ENCODE results near the gene CLEC12A.

CLEC12A gene

GRCh38 chr12:9971181-9971580, at the start of gene CLEC12A:
TSS of gene CLEC12A (plus strand) at chr12:9971409. CDS start at chr12:9971597, 188 bp downstream.
- H3K9me3 Mint-ChIP-seq, result no peaks in the 10 kb centered on the region
- H3K4me3 Mint-ChIP-seq, result no peak within 1 kb of the TSS
- ATAC-seq (no peak), DNase-seq (ENCODE audit: low spot score in 2 of 2) (no peak)
- H3K27ac Mint-ChIP-seq, result no peak within 1 kb of the TSS
- no peaks in the 10 kb centered on the region for H3K4me1 Mint-ChIP-seq
- H3K36me3 Mint-ChIP-seq, result no peaks in the 10 kb centered on the region

- Mint-ChIP-seq H3K4me3 (no peak overlapping the region), H3K27ac (no peak overlapping the region), H3K9me3 (no peaks in the 10 kb centered on the region), H3K4me1 (peaks cover 4% of the 10 kb centered on the region), H3K36me3 (no peaks in the 10 kb centered on the region)
- no peak for ATAC-seq
- DNase-seq (ENCODE audit: low spot score in 2 of 2), result no peak
Measured at GRCh38 chr12:9922429-9922828, 48.8 kb upstream of the CLEC12A start.

GRCh38 chr12:9925705-9926393, 45.4 kb upstream of the CLEC12A start:
- no peak for DNase-seq (ENCODE audit: low spot score in 2 of 2)
- Mint-ChIP-seq H3K36me3 (no peaks in the 10 kb centered on the region), H3K9me3 (no peaks in the 10 kb centered on the region), H3K4me1 (peaks cover 4% of the 10 kb centered on the region), H3K4me3 (peak overlapping the region; percentile 43), H3K27ac (peak overlapping the region; percentile 29)
- ATAC-seq, result peak; percentile 37

GRCh38 chr12:9926876-9927275, 44.3 kb upstream of the CLEC12A start:
- no peak for ATAC-seq
- DNase-seq (ENCODE audit: low spot score in 2 of 2), result no peak
- no peaks in the 10 kb centered on the region for H3K36me3 Mint-ChIP-seq
- peaks cover 4% of the 10 kb centered on the region for H3K4me1 Mint-ChIP-seq
- H3K4me3 Mint-ChIP-seq, result no peak overlapping the region
- no peaks in the 10 kb centered on the region for H3K9me3 Mint-ChIP-seq
- H3K27ac Mint-ChIP-seq, result no peak overlapping the region

- H3K36me3 Mint-ChIP-seq, result no peaks in the 10 kb centered on the region
- H3K9me3 Mint-ChIP-seq, result no peaks in the 10 kb centered on the region
- no peak overlapping the region for H3K27ac Mint-ChIP-seq
- H3K4me3 Mint-ChIP-seq, result no peak overlapping the region
- peak; percentile 58 for ATAC-seq
- no peak for DNase-seq (ENCODE audit: low spot score in 2 of 2)
- no peaks in the 10 kb centered on the region for H3K4me1 Mint-ChIP-seq
Measured at GRCh38 chr12:9928607-9929006, 42.6 kb upstream of the CLEC12A start.

- H3K4me3 Mint-ChIP-seq, result no peak overlapping the region
- no peaks in the 10 kb centered on the region for H3K9me3 Mint-ChIP-seq
- no peak for DNase-seq (ENCODE audit: low spot score in 2 of 2)
- H3K27ac Mint-ChIP-seq, result no peak overlapping the region
- no peak for ATAC-seq
- H3K4me1 Mint-ChIP-seq, result no peaks in the 10 kb centered on the region
- no peaks in the 10 kb centered on the region for H3K36me3 Mint-ChIP-seq
Measured at GRCh38 chr12:9931245-9931644, 40.0 kb upstream of the CLEC12A start.

GRCh38 chr12:9932270-9932669, 38.9 kb upstream of the CLEC12A start, which contains the start of gene CLEC2A:
TSS of gene CLEC2A (minus strand) at chr12:9932370. CDS start at chr12:9932329, 41 bp downstream.
- no peak within 1 kb of the TSS for H3K27ac Mint-ChIP-seq
- H3K4me1 Mint-ChIP-seq, result no peaks in the 10 kb centered on the region
- no peaks in the 10 kb centered on the region for H3K36me3 Mint-ChIP-seq
- H3K4me3 Mint-ChIP-seq, result no peak within 1 kb of the TSS
- H3K9me3 Mint-ChIP-seq, result no peaks in the 10 kb centered on the region
- ATAC-seq (no peak), DNase-seq (ENCODE audit: low spot score in 2 of 2) (no peak)

- Mint-ChIP-seq H3K36me3 (no peaks in the 10 kb centered on the region), H3K27ac (no peak overlapping the region), H3K4me1 (no peaks in the 10 kb centered on the region), H3K9me3 (no peaks in the 10 kb centered on the region), H3K4me3 (no peak overlapping the region)
- no peak for DNase-seq (ENCODE audit: low spot score in 2 of 2)
- ATAC-seq, result no peak
Measured at GRCh38 chr12:9933958-9934357, 37.3 kb upstream of the CLEC12A start.

- DNase-seq (ENCODE audit: low spot score in 2 of 2) (no peak), ATAC-seq (no peak)
- Mint-ChIP-seq H3K4me1 (no peaks in the 10 kb centered on the region), H3K4me3 (no peak overlapping the region), H3K27ac (no peak overlapping the region), H3K36me3 (no peaks in the 10 kb centered on the region), H3K9me3 (no peaks in the 10 kb centered on the region)
Measured at GRCh38 chr12:9935026-9935425, 36.2 kb upstream of the CLEC12A start.

GRCh38 chr12:9936591-9936990, 34.6 kb upstream of the CLEC12A start:
- no peaks in the 10 kb centered on the region for H3K4me1 Mint-ChIP-seq
- no peaks in the 10 kb centered on the region for H3K36me3 Mint-ChIP-seq
- H3K27ac Mint-ChIP-seq, result no peak overlapping the region
- H3K4me3 Mint-ChIP-seq, result no peak overlapping the region
- ATAC-seq (no peak), DNase-seq (ENCODE audit: low spot score in 2 of 2) (no peak)
- no peaks in the 10 kb centered on the region for H3K9me3 Mint-ChIP-seq

GRCh38 chr12:9940375-9940774, 30.8 kb upstream of the CLEC12A start:
- no peaks in the 10 kb centered on the region for H3K36me3 Mint-ChIP-seq
- ATAC-seq (no peak), DNase-seq (ENCODE audit: low spot score in 2 of 2) (no peak)
- H3K27ac Mint-ChIP-seq, result no peak overlapping the region
- no peak overlapping the region for H3K4me3 Mint-ChIP-seq
- peaks cover 6% of the 10 kb centered on the region for H3K4me1 Mint-ChIP-seq
- no peaks in the 10 kb centered on the region for H3K9me3 Mint-ChIP-seq

- Mint-ChIP-seq H3K4me3 (no peak overlapping the region), H3K4me1 (peaks cover 6% of the 10 kb centered on the region), H3K9me3 (no peaks in the 10 kb centered on the region), H3K27ac (no peak overlapping the region), H3K36me3 (no peaks in the 10 kb centered on the region)
- DNase-seq (ENCODE audit: low spot score in 2 of 2) (no peak), ATAC-seq (no peak)
Measured at GRCh38 chr12:9941838-9942237, 29.4 kb upstream of the CLEC12A start.

- ATAC-seq, result peak; percentile 71
- no peak for DNase-seq (ENCODE audit: low spot score in 2 of 2)
- peaks cover 13% of the 10 kb centered on the region for H3K4me1 Mint-ChIP-seq
- no peak overlapping the region for H3K27ac Mint-ChIP-seq
- peak overlapping the region; percentile 37 for H3K4me3 Mint-ChIP-seq
- no peaks in the 10 kb centered on the region for H3K9me3 Mint-ChIP-seq
- no peaks in the 10 kb centered on the region for H3K36me3 Mint-ChIP-seq
Measured at GRCh38 chr12:9943240-9943639, 28.0 kb upstream of the CLEC12A start.

GRCh38 chr12:9944391-9944790, 26.8 kb upstream of the CLEC12A start:
- H3K4me3 Mint-ChIP-seq, result no peak overlapping the region
- no peaks in the 10 kb centered on the region for H3K36me3 Mint-ChIP-seq
- no peak overlapping the region for H3K27ac Mint-ChIP-seq
- no peaks in the 10 kb centered on the region for H3K9me3 Mint-ChIP-seq
- ATAC-seq (no peak), DNase-seq (ENCODE audit: low spot score in 2 of 2) (no peak)
- peaks cover 23% of the 10 kb centered on the region for H3K4me1 Mint-ChIP-seq

- Mint-ChIP-seq H3K4me1 (peaks cover 41% of the 10 kb centered on the region), H3K27ac (peak overlapping the region; percentile 61), H3K4me3 (no peak overlapping the region), H3K9me3 (no peaks in the 10 kb centered on the region), H3K36me3 (no peaks in the 10 kb centered on the region)
- DNase-seq (ENCODE audit: low spot score in 2 of 2) (no peak), ATAC-seq (no peak)
Measured at GRCh38 chr12:9947674-9948073, 23.5 kb upstream of the CLEC12A start.

GRCh38 chr12:9948606-9949296, 22.5 kb upstream of the CLEC12A start:
- DNase-seq (ENCODE audit: low spot score in 2 of 2), result no peak
- H3K27ac Mint-ChIP-seq, result no peak overlapping the region
- peak overlapping the region; percentile 1 for H3K4me3 Mint-ChIP-seq
- no peaks in the 10 kb centered on the region for H3K36me3 Mint-ChIP-seq
- H3K9me3 Mint-ChIP-seq, result no peaks in the 10 kb centered on the region
- H3K4me1 Mint-ChIP-seq, result peaks cover 41% of the 10 kb centered on the region
- ATAC-seq, result peak; percentile 97

Measured in stimulated activated effector memory CD8-positive, alpha-beta T cell treated with anti-CD3 and anti-CD28 coated beads, Interleukin-12 subunit alpha, Interleukin-12 subunit beta, amount 100 ng/mL, for 72 hours (primary cell).